ENCODE data around the gene MRPL55.

Gene MRPL55

GRCh38 chr1:228144993-228145343 is 35.9 kb upstream of the MRPL55 start:
- TF ChIP-seq CTCF (conservative IDR thresholded peaks at IDR 0.05; ENCODE audit: low read depth, low read length) = no peak
- Histone ChIP-seq H3K4me1 (ENCODE audit: low read depth, poor library complexity, severe bottlenecking) (peaks cover 17% of the 10 kb centered on the region), H3K9ac (no peak overlapping the region), H3K4me3 (IDR thresholded peaks at IDR 0.05; ENCODE audit: insufficient read depth, low read depth, low read length) (no peak overlapping the region), H4K20me1 (ENCODE audit: insufficient read depth) (no peaks in the 10 kb centered on the region; the same call in 1 of the 2 replicates), H3K4me2 (no peak overlapping the region), H3K36me3 (ENCODE audit: insufficient read depth) (no peaks in the 10 kb centered on the region), H2AFZ (ENCODE audit: low read depth) (no peak overlapping the region), H3K27me3 (ENCODE audit: insufficient read depth, low read depth) (no peaks in the 10 kb centered on the region), H3K27ac (no peak overlapping the region), H3K79me2 (ENCODE audit: insufficient read depth, low read depth) (peaks cover 65% of the 10 kb centered on the region)

- Histone ChIP-seq H2AFZ (ENCODE audit: low read depth) (no peak overlapping the region), H3K4me3 (IDR thresholded peaks at IDR 0.05; ENCODE audit: insufficient read depth, low read depth, low read length) (no peak overlapping the region), H3K27me3 (ENCODE audit: insufficient read depth, low read depth) (no peaks in the 10 kb centered on the region), H3K79me2 (ENCODE audit: insufficient read depth, low read depth) (peaks cover 65% of the 10 kb centered on the region), H4K20me1 (ENCODE audit: insufficient read depth) (no peaks in the 10 kb centered on the region; the same call in 1 of the 2 replicates), H3K4me1 (ENCODE audit: low read depth, poor library complexity, severe bottlenecking) (peaks cover 17% of the 10 kb centered on the region), H3K36me3 (ENCODE audit: insufficient read depth) (no peaks in the 10 kb centered on the region), H3K9ac (no peak overlapping the region), H3K4me2 (no peak overlapping the region), H3K27ac (no peak overlapping the region)
- TF ChIP-seq CTCF (conservative IDR thresholded peaks at IDR 0.05; ENCODE audit: low read depth, low read length) = no peak
Measured at GRCh38 chr1:228144193-228144992, 35.3 kb upstream of the MRPL55 start.

GRCh38 chr1:228143480-228144192 is 34.5 kb upstream of the MRPL55 start:
- H3K79me2 ChIP-seq (ENCODE audit: insufficient read depth, low read depth) = peaks cover 65% of the 10 kb centered on the region
- H3K4me2 ChIP-seq = no peak overlapping the region

GRCh38 chr1:228142701-228143136 is 33.6 kb upstream of the MRPL55 start:
- Histone ChIP-seq H3K4me3 (IDR thresholded peaks at IDR 0.05; ENCODE audit: insufficient read depth, low read depth, low read length) (no peak overlapping the region), H4K20me1 (ENCODE audit: insufficient read depth) (no peaks in the 10 kb centered on the region; the same call in 1 of the 2 replicates), H3K27me3 (ENCODE audit: insufficient read depth, low read depth) (no peaks in the 10 kb centered on the region), H2AFZ (ENCODE audit: low read depth) (no peak overlapping the region), H3K36me3 (ENCODE audit: insufficient read depth) (no peaks in the 10 kb centered on the region), H3K27ac (no peak overlapping the region), H3K4me1 (ENCODE audit: low read depth, poor library complexity, severe bottlenecking) (peaks cover 17% of the 10 kb centered on the region), H3K9ac (no peak overlapping the region), H3K79me2 (ENCODE audit: insufficient read depth, low read depth) (peaks cover 65% of the 10 kb centered on the region), H3K4me2 (peak overlapping the region; percentile 96; the same call in 1 of the 2 replicates)
- no peak for TF ChIP-seq CTCF (conservative IDR thresholded peaks at IDR 0.05; ENCODE audit: low read depth, low read length)

More at GRCh38 chr1:228143480-228144192, 34.5 kb upstream of the MRPL55 start:
- peaks cover 17% of the 10 kb centered on the region for H3K4me1 ChIP-seq (ENCODE audit: low read depth, poor library complexity, severe bottlenecking)
- TF ChIP-seq CTCF (conservative IDR thresholded peaks at IDR 0.05; ENCODE audit: low read depth, low read length) = no peak
- H3K27ac ChIP-seq = no peak overlapping the region
- H3K36me3 ChIP-seq (ENCODE audit: insufficient read depth) = no peaks in the 10 kb centered on the region
- no peak overlapping the region for H3K9ac ChIP-seq
- no peak overlapping the region for H3K4me3 ChIP-seq (IDR thresholded peaks at IDR 0.05; ENCODE audit: insufficient read depth, low read depth, low read length)
- H3K27me3 ChIP-seq (ENCODE audit: insufficient read depth, low read depth) = no peaks in the 10 kb centered on the region
- H2AFZ ChIP-seq (ENCODE audit: low read depth) = no peak overlapping the region
- H4K20me1 ChIP-seq (ENCODE audit: insufficient read depth) = no peaks in the 10 kb centered on the region; the same call in 1 of the 2 replicates
